HCT116 (cell line): ENCODE data around the gene RBMY1E. TPM values are rescaled to one million over a fixed set of nuclear protein-coding genes. Genes with fewer than 3 reads are reported as not detected.
"Not testable (repeated sequence)": the region's sequence is repeated elsewhere in the genome, so short reads cannot be mapped to it uniquely, and the experiment has no call there.

Experiments
- ATAC-seq: fragments of 200-7000 bp; cut with Tn5 transposase; 2 replicates; pipeline ENCODE4 v1.9.1; 2020; ENCODE audit warnings: mild to moderate bottlenecking, moderate library complexity
- Bru-seq: library from RNA; stranded (reverse); fragments of 400-500 nt; gene quantifications from one replicate; lab custom pipeline; 2021; lab: Mats Ljungman, UMichigan
- BruChase-seq, 2 experiments: library from RNA; stranded (reverse); fragments of 400-500 nt; gene quantifications; one replicate each; lab custom pipeline; 2021; lab: Mats Ljungman, UMichigan
- BruUV-seq: library from RNA; stranded (reverse); fragments of 400-500 nt; replicated peaks from 2 replicates; lab custom pipeline; 2021; lab: Mats Ljungman, UMichigan
- CTCF ChIA-PET: fragments of 300-600 bp; sonication (Branson Sonifier 250); formaldehyde crosslinking; loops from one replicate; lab custom pipeline; 2021; ENCODE audit warnings: antibody characterized with exemption; lab: Charles Lee
- POLR2A ChIA-PET: fragments of 300-600, 350-600 bp; sonication (Branson Sonifier 250); formaldehyde crosslinking; loops from one replicate; lab custom pipeline; 2021; ENCODE audit warnings: antibody characterized with exemption; lab: Charles Lee
- RAD21 ChIA-PET, 2 experiments: fragments of 300-600 bp; sonication (Branson Sonifier 250); formaldehyde crosslinking; loops; one replicate each; lab custom pipeline; 2023; ENCODE audit warnings: low total read pairs in 2 of 2; ENCODE audit not compliant: uncharacterized antibody in 2 of 2, unreplicated experiment in 2 of 2, low non-redundant PET in 1 of 2; lab: Charles Lee
- DNase-seq: peaks from one replicate; pipeline ENCODE4 v3.0.0-alpha.2; 2010; ENCODE audit warnings: low read depth, low spot score
- H2AFZ ChIP-seq: fragments of 200-600 bp; shearing (Covaris generic), sonication (generic); 2 replicates; pipeline ENCODE4 v1.6.1; 2017; ENCODE audit warnings: low read depth, mixed run types, mixed read lengths, antibody characterized with exemption, low read length; ENCODE audit not compliant: poor library complexity, severe bottlenecking
- H3K27ac ChIP-seq: 2 replicates; pipeline ENCODE4 v1.5.1; 2012; ENCODE audit warnings: low read depth, low read length
- H3K27me3 ChIP-seq: fragments of 200-600 bp; sonication (generic); 2 replicates; pipeline ENCODE4 v1.6.1; 2016; ENCODE audit warnings: mixed run types, low read length, mixed read lengths; ENCODE audit not compliant: insufficient read depth
- H3K36me3 ChIP-seq, 2 experiments: fragments of 200-500 bp in 1 of 2; fragments of 200-600 bp in 1 of 2; sonication (Bioruptor generic) in 1 of 2; sonication (generic) in 1 of 2; 2 replicates each; pipeline versions ENCODE4 v1.5.1 to v1.6.1; 2014 to 2016; ENCODE audit warnings: low read length in 2 of 2, inconsistent platforms in 1 of 2, mixed read lengths in 1 of 2, mixed run types in 1 of 2; ENCODE audit not compliant: insufficient read depth in 2 of 2, control insufficient read depth in 1 of 2
- H3K4me1 ChIP-seq, 2 experiments: fragments of 200-600 bp in 1 of 2; sonication (generic) in 1 of 2; 2 replicates each; pipeline versions ENCODE4 v1.5.1 to v1.6.1; 2012 to 2017; ENCODE audit warnings: low read length in 2 of 2, inconsistent platforms in 1 of 2, mild to moderate bottlenecking in 1 of 2, mixed read lengths in 1 of 2, mixed run types in 1 of 2, moderate library complexity in 1 of 2; ENCODE audit not compliant: insufficient read depth in 2 of 2, control insufficient read depth in 1 of 2
- H3K4me2 ChIP-seq: fragments of 200-600 bp; sonication (generic); 2 replicates; pipeline ENCODE4 v1.6.1; 2017; ENCODE audit warnings: mixed run types, low read length, mixed read lengths
- H3K4me3 ChIP-seq, 2 experiments: fragments of 200-600 bp in 1 of 2; sonication (generic) in 1 of 2; replicated peaks in 1 of 2; 2 replicates each; pipeline ENCODE4 v1.5.1; 2011 to 2016; ENCODE audit warnings: low read length in 2 of 2, control low read depth in 1 of 2, low read depth in 1 of 2, mild to moderate bottlenecking in 1 of 2, mixed read lengths in 1 of 2, mixed run types in 1 of 2
- H3K79me2 ChIP-seq: fragments of 200-600 bp; sonication (generic); 2 replicates; pipeline ENCODE4 v1.6.1; 2017; ENCODE audit warnings: mild to moderate bottlenecking, mixed run types, low read length, moderate library complexity, mixed read lengths; ENCODE audit not compliant: insufficient read depth
- H3K9ac ChIP-seq: fragments of 200-600 bp; sonication (generic); 2 replicates; pipeline ENCODE4 v1.6.1; 2016; ENCODE audit warnings: low read length, mixed read lengths
- H3K9me2 ChIP-seq: fragments of 200-600 bp; sonication (generic), shearing (Covaris generic); 2 replicates; pipeline ENCODE4 v1.6.1; 2017; ENCODE audit warnings: mixed run types, mild to moderate bottlenecking, moderate library complexity; ENCODE audit not compliant: insufficient read depth
- H3K9me3 ChIP-seq, 2 experiments: fragments of 200-500 bp in 1 of 2; fragments of 200-600 bp in 1 of 2; sonication (Bioruptor generic) in 1 of 2; sonication (generic) in 1 of 2; 2 replicates each; pipeline ENCODE4 v1.6.1; 2014 to 2017; ENCODE audit warnings: low read length in 2 of 2, mixed read lengths in 2 of 2, inconsistent platforms in 1 of 2, low read depth in 1 of 2, mild to moderate bottlenecking in 1 of 2, mixed run types in 1 of 2, moderate library complexity in 1 of 2; ENCODE audit not compliant: control insufficient read depth in 1 of 2, insufficient read depth in 1 of 2
- H4K20me1 ChIP-seq: fragments of 200-600 bp; sonication (generic), shearing (Covaris generic); 2 replicates; pipeline ENCODE4 v1.6.1; 2017; ENCODE audit warnings: mixed run types, mild to moderate bottlenecking, moderate library complexity; ENCODE audit not compliant: insufficient read depth
- intact Hi-C: fragments of 100-400 bp; cut with micrococcal nuclease; formaldehyde crosslinking; loops from 2 replicates; pipeline ENCODE4 v1.10.0; 2022
- long read RNA-seq: library from polyadenylated mRNA; unstranded; transcript quantifications from one replicate; pipeline ENCODE4 v2.0.0, GENCODE V29; 2021; ENCODE audit not compliant: unreplicated experiment
- polyA plus RNA-seq: library from polyadenylated mRNA; unstranded; fragments of >200 nt; gene quantifications from 2 replicates; pipeline ENCODE4 v1.2.1, GENCODE V29; 2012; ENCODE audit warnings: missing spikeins
- total RNA-seq: library from RNA; stranded (reverse); gene quantifications from one replicate; pipeline ENCODE4 v1.2.1, GENCODE V29; 2021; ENCODE audit not compliant: unreplicated experiment

Gene RBMY1E
- total RNA-seq (not detected), Bru-seq, nascent RNA (not detected), BruChase-seq, experiment 1, labeled RNA remaining after a 6-hour chase (not detected), BruChase-seq, experiment 2, labeled RNA remaining after a 2-hour chase (not detected)
- not detected in 2 replicates for polyA plus RNA-seq
- long read RNA-seq, result 0 reads

- CTCF ChIA-PET, H3K9ac ChIP-seq, H3K4me2 ChIP-seq, H3K27me3 ChIP-seq, H3K79me2 ChIP-seq, BruUV-seq, H3K36me3 ChIP-seq, H2AFZ ChIP-seq, H3K27ac ChIP-seq, DNase-seq, H3K4me3 ChIP-seq, ATAC-seq, H3K9me3 ChIP-seq, H3K9me2 ChIP-seq, intact Hi-C loops, POLR2A ChIA-PET, H4K20me1 ChIP-seq, H3K4me1 ChIP-seq, RAD21 ChIA-PET: not testable (repeated sequence)
These were observed at the start of gene RBMY1E for GRCh38 chrY:21917932-21918331. Gene RBMY1E (minus strand): TSS chrY:21918032. CDS start chrY:21916054, 1,978 bp downstream.

DNA sequence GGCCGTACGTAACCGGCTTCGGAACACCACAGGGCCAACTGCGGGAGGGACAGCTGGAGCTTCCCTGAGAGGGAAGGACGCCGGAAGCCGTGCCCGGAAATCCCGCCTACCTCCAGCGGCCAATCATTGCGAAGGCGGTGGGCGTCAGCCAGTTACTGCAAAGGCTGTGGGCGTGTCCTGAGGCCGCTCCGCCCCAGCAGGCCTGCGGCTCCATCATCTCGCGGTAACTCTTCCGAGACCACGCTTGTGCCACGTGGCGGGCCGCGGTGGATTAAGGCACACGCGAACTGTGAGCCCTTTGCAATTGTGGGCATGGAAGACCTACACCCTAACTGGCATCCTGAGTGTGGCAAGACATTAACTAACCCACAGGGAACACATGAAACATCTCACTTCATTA, 23.4 kb downstream of the RBMY1E start, which contains the start of gene RBMY1D:
RBMY1D (minus strand) TSS at position 101 of the 400 bp plus-strand sequence. CDS start 2,013 bp downstream, outside the sequence.
- H2AFZ ChIP-seq, RAD21 ChIA-PET, ATAC-seq, H3K4me3 ChIP-seq, H3K27me3 ChIP-seq, H3K9me3 ChIP-seq, H3K9ac ChIP-seq, H3K36me3 ChIP-seq, POLR2A ChIA-PET, H3K79me2 ChIP-seq, intact Hi-C loops, BruUV-seq, H3K27ac ChIP-seq, H3K9me2 ChIP-seq, DNase-seq, H4K20me1 ChIP-seq, H3K4me1 ChIP-seq, CTCF ChIA-PET, H3K4me2 ChIP-seq: not testable (repeated sequence)

GRCh38 chrY:21869407-21870076, 48.3 kb downstream of the RBMY1E start:
- H3K9ac ChIP-seq, POLR2A ChIA-PET, H3K27me3 ChIP-seq, H3K79me2 ChIP-seq, H3K4me3 ChIP-seq, H3K27ac ChIP-seq, H3K4me1 ChIP-seq, ATAC-seq, BruUV-seq, H3K9me2 ChIP-seq, H3K36me3 ChIP-seq, intact Hi-C loops, H3K9me3 ChIP-seq, H2AFZ ChIP-seq, H3K4me2 ChIP-seq, DNase-seq, RAD21 ChIA-PET, CTCF ChIA-PET, H4K20me1 ChIP-seq: not testable (repeated sequence)

Other genes with a start within 250 kb of the RBMY1E start
- gene RBMY1D, start 23.5 kb downstream of the RBMY1E start, total RNA-seq, result not detected